ENCODE measurements around the gene NLRC5. TPM values are rescaled to one million over a fixed set of nuclear protein-coding genes. Genes with fewer than 3 reads are reported as not detected.
A peak's percentile ranks its signal among the peaks of the same experiment; 100 is the strongest.
"Not testable (repeated sequence)": the region's sequence is repeated elsewhere in the genome, so short reads cannot be mapped to it uniquely, and the experiment has no call there.

NLRC5 gene
- total RNA-seq, 1 donor = 52.1 TPM

GRCh38 chr16:57108432-57108831, 119.1 kb downstream of the NLRC5 start:
- no peak overlapping the region for H2AFZ ChIP-seq (ENCODE audit: low read length)
- no peaks in the 10 kb centered on the region for H3K79me2 ChIP-seq (ENCODE audit: insufficient read depth, low read length)
- H3K4me1 ChIP-seq (ENCODE audit: insufficient read depth, low read length) = peaks cover 16% of the 10 kb centered on the region
- H3K4me3 ChIP-seq (ENCODE audit: insufficient read depth, low read length) = no peak overlapping the region
- H4K20me1 ChIP-seq (ENCODE audit: insufficient read depth, low read length) = peaks cover 5% of the 10 kb centered on the region
- H3K27me3 ChIP-seq (ENCODE audit: insufficient read depth, low read length) = no peaks in the 10 kb centered on the region
- peak; percentile 34 for DNase-seq (ENCODE audit: insufficient read length, low spot score, missing footprints)
- no peaks in the 10 kb centered on the region for H3K9me3 ChIP-seq (ENCODE audit: low read depth, low read length)
- no peak overlapping the region for H3K27ac ChIP-seq (ENCODE audit: low read depth, low read length)
- no peaks in the 10 kb centered on the region for H3K36me3 ChIP-seq (ENCODE audit: insufficient read depth, low read length)
- no peak for TF ChIP-seq CTCF (IDR thresholded peaks at IDR 0.05; ENCODE audit: extremely low read depth, low read depth, low read length)
- no peak overlapping the region for H3K4me2 ChIP-seq (ENCODE audit: insufficient read depth, low read length)

GRCh38 chr16:57109259-57110105, 120.1 kb downstream of the NLRC5 start:
- H3K4me1 ChIP-seq (ENCODE audit: insufficient read depth, low read length) = peaks cover 18% of the 10 kb centered on the region
- not testable (repeated sequence) for H3K9me3 ChIP-seq (ENCODE audit: low read depth, low read length); H3K27me3 ChIP-seq (ENCODE audit: insufficient read depth, low read length); H2AFZ ChIP-seq (ENCODE audit: low read length); H3K79me2 ChIP-seq (ENCODE audit: insufficient read depth, low read length); H3K36me3 ChIP-seq (ENCODE audit: insufficient read depth, low read length); H3K27ac ChIP-seq (ENCODE audit: low read depth, low read length); H3K4me2 ChIP-seq (ENCODE audit: insufficient read depth, low read length); H4K20me1 ChIP-seq (ENCODE audit: insufficient read depth, low read length); H3K4me3 ChIP-seq (ENCODE audit: insufficient read depth, low read length)
- DNase-seq (ENCODE audit: insufficient read length, low spot score, missing footprints) = peak; percentile 56

- Histone ChIP-seq H3K27me3 (ENCODE audit: insufficient read depth, low read length) (no peaks in the 10 kb centered on the region), H3K36me3 (ENCODE audit: insufficient read depth, low read length) (no peaks in the 10 kb centered on the region), H3K4me2 (ENCODE audit: insufficient read depth, low read length) (no peak overlapping the region), H3K4me3 (ENCODE audit: insufficient read depth, low read length) (no peak overlapping the region), H3K27ac (ENCODE audit: low read depth, low read length) (no peak overlapping the region), H2AFZ (ENCODE audit: low read length) (no peak overlapping the region), H3K9me3 (ENCODE audit: low read depth, low read length) (no peaks in the 10 kb centered on the region), H3K4me1 (ENCODE audit: insufficient read depth, low read length) (peaks cover 18% of the 10 kb centered on the region), H4K20me1 (ENCODE audit: insufficient read depth, low read length) (peaks cover 5% of the 10 kb centered on the region), H3K79me2 (ENCODE audit: insufficient read depth, low read length) (no peaks in the 10 kb centered on the region)
- no peak for DNase-seq (ENCODE audit: insufficient read length, low spot score, missing footprints)
- TF ChIP-seq CTCF (IDR thresholded peaks at IDR 0.05; ENCODE audit: extremely low read depth, low read depth, low read length) = no peak
These were observed 121.6 kb downstream of the NLRC5 start for GRCh38 chr16:57110937-57111336.

GRCh38 chr16:57111420-57111819, 122.1 kb downstream of the NLRC5 start:
- DNase-seq (ENCODE audit: insufficient read length, low spot score, missing footprints) = peak; percentile 64
- H3K4me2 ChIP-seq (ENCODE audit: insufficient read depth, low read length) = no peak overlapping the region
- H3K4me1 ChIP-seq (ENCODE audit: insufficient read depth, low read length) = peaks cover 18% of the 10 kb centered on the region
- no peak for TF ChIP-seq CTCF (IDR thresholded peaks at IDR 0.05; ENCODE audit: extremely low read depth, low read depth, low read length)
- no peak overlapping the region for H3K27ac ChIP-seq (ENCODE audit: low read depth, low read length)
- no peaks in the 10 kb centered on the region for H3K9me3 ChIP-seq (ENCODE audit: low read depth, low read length)
- no peaks in the 10 kb centered on the region for H3K79me2 ChIP-seq (ENCODE audit: insufficient read depth, low read length)
- no peaks in the 10 kb centered on the region for H3K36me3 ChIP-seq (ENCODE audit: insufficient read depth, low read length)
- no peak overlapping the region for H2AFZ ChIP-seq (ENCODE audit: low read length)
- H3K27me3 ChIP-seq (ENCODE audit: insufficient read depth, low read length) = no peaks in the 10 kb centered on the region
- H3K4me3 ChIP-seq (ENCODE audit: insufficient read depth, low read length) = no peak overlapping the region
- H4K20me1 ChIP-seq (ENCODE audit: insufficient read depth, low read length) = peaks cover 5% of the 10 kb centered on the region

Measured in osteoblast (primary cell).